Ishikawa (cell line): ENCODE measurements around the gene SCN8A.

Experiments
- EP300 ChIP-seq: IDR thresholded peaks from 2 replicates; pipeline ENCODE4 v1.6.1; 2012; ENCODE audit warnings: borderline replicate concordance
- RAD21 ChIP-seq: IDR thresholded peaks from 2 replicates; pipeline ENCODE4 v1.6.1; 2012; ENCODE audit warnings: low read depth
- TAF1 ChIP-seq: IDR thresholded peaks from 2 replicates; pipeline ENCODE4 v1.6.1; 2012; ENCODE audit warnings: low read depth, mild to moderate bottlenecking
- TEAD4 ChIP-seq: IDR thresholded peaks from 2 replicates; pipeline ENCODE4 v1.6.1; 2012
- YY1 ChIP-seq: IDR thresholded peaks from 2 replicates; pipeline ENCODE4 v1.6.1; 2012; ENCODE audit warnings: low read depth
- ZBTB7A ChIP-seq: IDR thresholded peaks from 2 replicates; pipeline ENCODE4 v1.6.1; 2012; ENCODE audit warnings: low read depth
- TF ChIP-seq, protein P1 (sequence below): IDR thresholded peaks from 2 replicates; pipeline ENCODE4 v1.6.1; 2012; ENCODE audit warnings: low read depth, mild to moderate bottlenecking
- TF ChIP-seq, protein P2 (sequence below): IDR thresholded peaks from 2 replicates; pipeline ENCODE4 v1.6.1; 2012
- TF ChIP-seq, protein P3 (sequence below): IDR thresholded peaks from 2 replicates; pipeline ENCODE4 v1.6.1; 2012

DNA sequence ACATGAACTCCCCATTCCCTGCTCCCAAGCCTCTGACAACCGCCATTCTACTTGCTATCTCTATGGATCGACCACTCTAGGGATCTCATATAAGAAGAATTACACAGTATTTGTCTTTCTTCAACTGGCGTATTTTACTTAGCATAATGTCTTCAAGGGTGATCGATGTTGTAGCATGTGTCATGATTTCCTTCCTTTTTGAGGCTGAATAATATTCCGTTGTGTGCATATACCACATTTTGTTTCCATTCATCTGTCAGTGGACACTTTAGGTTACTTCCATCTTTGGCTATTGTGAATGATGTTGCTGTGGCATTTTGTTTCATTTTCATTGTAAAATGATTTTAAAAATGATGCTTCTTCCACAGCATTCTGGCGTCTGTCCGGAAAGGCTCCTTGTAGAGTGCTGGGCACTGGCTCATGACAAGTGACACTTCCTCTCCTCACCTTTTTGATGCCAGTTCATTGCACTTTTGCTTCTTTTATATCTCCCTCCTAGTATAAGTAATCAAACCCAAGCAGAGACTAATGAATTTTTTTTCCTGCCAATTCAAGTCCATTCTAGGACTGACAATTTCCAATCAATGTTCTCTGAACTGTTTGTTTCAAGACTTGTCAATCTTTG lies 39.3 kb downstream of the SCN8A start:
- TF ChIP-seq RAD21 = no peak
- TF ChIP-seq ZBTB7A = no peak
- no peak for TF ChIP-seq TEAD4
- TF ChIP-seq, protein P1, sequence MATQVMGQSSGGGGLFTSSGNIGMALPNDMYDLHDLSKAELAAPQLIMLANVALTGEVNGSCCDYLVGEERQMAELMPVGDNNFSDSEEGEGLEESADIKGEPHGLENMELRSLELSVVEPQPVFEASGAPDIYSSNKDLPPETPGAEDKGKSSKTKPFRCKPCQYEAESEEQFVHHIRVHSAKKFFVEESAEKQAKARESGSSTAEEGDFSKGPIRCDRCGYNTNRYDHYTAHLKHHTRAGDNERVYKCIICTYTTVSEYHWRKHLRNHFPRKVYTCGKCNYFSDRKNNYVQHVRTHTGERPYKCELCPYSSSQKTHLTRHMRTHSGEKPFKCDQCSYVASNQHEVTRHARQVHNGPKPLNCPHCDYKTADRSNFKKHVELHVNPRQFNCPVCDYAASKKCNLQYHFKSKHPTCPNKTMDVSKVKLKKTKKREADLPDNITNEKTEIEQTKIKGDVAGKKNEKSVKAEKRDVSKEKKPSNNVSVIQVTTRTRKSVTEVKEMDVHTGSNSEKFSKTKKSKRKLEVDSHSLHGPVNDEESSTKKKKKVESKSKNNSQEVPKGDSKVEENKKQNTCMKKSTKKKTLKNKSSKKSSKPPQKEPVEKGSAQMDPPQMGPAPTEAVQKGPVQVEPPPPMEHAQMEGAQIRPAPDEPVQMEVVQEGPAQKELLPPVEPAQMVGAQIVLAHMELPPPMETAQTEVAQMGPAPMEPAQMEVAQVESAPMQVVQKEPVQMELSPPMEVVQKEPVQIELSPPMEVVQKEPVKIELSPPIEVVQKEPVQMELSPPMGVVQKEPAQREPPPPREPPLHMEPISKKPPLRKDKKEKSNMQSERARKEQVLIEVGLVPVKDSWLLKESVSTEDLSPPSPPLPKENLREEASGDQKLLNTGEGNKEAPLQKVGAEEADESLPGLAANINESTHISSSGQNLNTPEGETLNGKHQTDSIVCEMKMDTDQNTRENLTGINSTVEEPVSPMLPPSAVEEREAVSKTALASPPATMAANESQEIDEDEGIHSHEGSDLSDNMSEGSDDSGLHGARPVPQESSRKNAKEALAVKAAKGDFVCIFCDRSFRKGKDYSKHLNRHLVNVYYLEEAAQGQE = no peak
- TF ChIP-seq, protein P2, sequence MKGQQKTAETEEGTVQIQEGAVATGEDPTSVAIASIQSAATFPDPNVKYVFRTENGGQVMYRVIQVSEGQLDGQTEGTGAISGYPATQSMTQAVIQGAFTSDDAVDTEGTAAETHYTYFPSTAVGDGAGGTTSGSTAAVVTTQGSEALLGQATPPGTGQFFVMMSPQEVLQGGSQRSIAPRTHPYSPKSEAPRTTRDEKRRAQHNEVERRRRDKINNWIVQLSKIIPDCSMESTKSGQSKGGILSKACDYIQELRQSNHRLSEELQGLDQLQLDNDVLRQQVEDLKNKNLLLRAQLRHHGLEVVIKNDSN = no peak
- TF ChIP-seq, protein P3, sequence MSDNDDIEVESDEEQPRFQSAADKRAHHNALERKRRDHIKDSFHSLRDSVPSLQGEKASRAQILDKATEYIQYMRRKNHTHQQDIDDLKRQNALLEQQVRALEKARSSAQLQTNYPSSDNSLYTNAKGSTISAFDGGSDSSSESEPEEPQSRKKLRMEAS = no peak
- no peak for TF ChIP-seq YY1
- TF ChIP-seq TAF1 = no peak
- no peak for TF ChIP-seq EP300
